ENCODE measurements around the gene SLC2A5.

GRCh38 chr1:9045861-9046510, 23.4 kb downstream of the SLC2A5 start:
- no peak for TF ChIP-seq TAF1 (IDR thresholded peaks at IDR 0.05; ENCODE audit: low read depth)
- no peak for TF ChIP-seq REST (IDR thresholded peaks at IDR 0.05; ENCODE audit: low read depth)
- TF ChIP-seq MAX (IDR thresholded peaks at IDR 0.05): no peak
- TF ChIP-seq USF1 (IDR thresholded peaks at IDR 0.05): no peak
- TF ChIP-seq YY1 (IDR thresholded peaks at IDR 0.05; ENCODE audit: low read depth): no peak
- TF ChIP-seq CEBPB (IDR thresholded peaks at IDR 0.05): no peak
- TF ChIP-seq RAD21 (IDR thresholded peaks at IDR 0.05; ENCODE audit: low read depth): no peak

Measured in Ishikawa (cell line).